NT2/D1 (cell line): ENCODE results near the gene RFT1.

Experiments
- SUZ12 ChIP-seq: IDR thresholded peaks from 2 replicates; pipeline ENCODE4 v1.6.1; 2011; ENCODE audit not compliant: insufficient read length, insufficient read depth; ENCODE audit errors: extremely low read depth
- YY1 ChIP-seq: IDR thresholded peaks from 2 replicates; pipeline ENCODE4 v1.6.1; 2011; ENCODE audit not compliant: insufficient read length, insufficient read depth
- ZNF274 ChIP-seq: IDR thresholded peaks from 2 replicates; pipeline ENCODE4 v1.6.1; 2011; ENCODE audit warnings: mild to moderate bottlenecking, low read depth, low read length

- TF ChIP-seq ZNF274 (no peak), SUZ12 (no peak), YY1 (no peak)
Observed at GRCh38 chr3:53164911-53165310, 34.7 kb upstream of the RFT1 start.
